HepG2 (cell line): ENCODE measurements around the gene SHANK3. TPM values are rescaled to one million over a fixed set of nuclear protein-coding genes. Genes with fewer than 3 reads are reported as not detected.

Experiments
- ATAC-seq: fragments of 200-7000 bp; cut with Tn5 transposase; 3 replicates; pipeline ENCODE4 v1.9.1; 2020; ENCODE audit warnings: mild to moderate bottlenecking, moderate library complexity
- BruUV-seq: library from RNA; stranded (reverse); fragments of 400-500 nt; replicated peaks from 2 replicates; lab custom pipeline; 2021; lab: Mats Ljungman, UMichigan
- CTCF ChIA-PET: fragments of 300-600 bp; formaldehyde crosslinking; extraction: SDS; loops from one replicate; lab custom pipeline; 2021; ENCODE audit warnings: low total read pairs, inconsistent platforms, low intra/inter-chr PET ratio; lab: Yijun Ruan, JAX
- POLR2A ChIA-PET: fragments of 350-600 bp; sonication (Branson Sonifier 250); formaldehyde crosslinking; loops from one replicate; lab custom pipeline; 2020; ENCODE audit warnings: antibody characterized with exemption, inconsistent platforms; lab: Yijun Ruan, JAX
- DNase-seq: peaks from one replicate; pipeline ENCODE4 v3.0.0-alpha.2; 2015; ENCODE audit warnings: low spot score
- FAIRE-seq: peaks from 3 replicates; lab custom pipeline; 2011; peaks lifted over from hg19 to GRCh38; lab: Jason Lieb, UNC
- H2AFZ ChIP-seq: one replicate; pipeline ENCODE4 v1.6.1; 2011; ENCODE audit warnings: low read length, inconsistent platforms
- H3K27ac ChIP-seq: fragments of 300-600 bp; 3 replicates; pipeline ENCODE4 v1.8.0; 2011; ENCODE audit warnings: mixed run types, mild to moderate bottlenecking, mixed read lengths, low read length, inconsistent platforms; ENCODE audit not compliant: insufficient read depth; ENCODE audit errors: extremely low read length
- H3K27me3 ChIP-seq, 2 experiments: fragments of 200-600 bp in 1 of 2; 2 replicates in 1 of 2; 3 replicates in 1 of 2; pipeline versions ENCODE4 v1.6.0 to v1.8.0; 2011; ENCODE audit warnings: low read length in 2 of 2, mild to moderate bottlenecking in 2 of 2, moderate library complexity in 2 of 2, inconsistent platforms in 1 of 2; ENCODE audit not compliant: insufficient read depth in 2 of 2, control insufficient read depth in 1 of 2
- H3K36me3 ChIP-seq, 2 experiments: fragments of 200-600 bp in 1 of 2; replicated peaks in 1 of 2; 2 replicates in 1 of 2; 3 replicates in 1 of 2; pipeline versions ENCODE4 v1.5.1 to v1.8.0; 2011; ENCODE audit warnings: low read length in 2 of 2, inconsistent platforms in 1 of 2; ENCODE audit not compliant: insufficient read depth in 2 of 2, control insufficient read depth in 1 of 2
- H3K4me1 ChIP-seq: 2 replicates; pipeline ENCODE4 v1.5.1; 2012; ENCODE audit warnings: low read length, inconsistent platforms; ENCODE audit not compliant: insufficient read depth
- H3K4me2 ChIP-seq: 2 replicates; pipeline ENCODE4 v1.6.0; 2011; ENCODE audit warnings: low read depth, low read length, inconsistent platforms
- H3K4me3 ChIP-seq, 3 experiments: fragments of 200-600 bp in 1 of 3; sonication (generic), shearing (Covaris generic) in 1 of 3; replicated peaks in 1 of 3; 2 replicates each; pipeline ENCODE4 v1.5.1; 2011 to 2016; ENCODE audit warnings: low read length in 3 of 3, inconsistent platforms in 2 of 3, low read depth in 2 of 3, mild to moderate bottlenecking in 2 of 3, control low read depth in 1 of 3, mixed read lengths in 1 of 3; ENCODE audit not compliant: insufficient read depth in 1 of 3
- H3K79me2 ChIP-seq: one replicate; pipeline ENCODE4 v1.6.1; 2011; ENCODE audit warnings: low read length, inconsistent platforms; ENCODE audit not compliant: insufficient read depth
- H3K9ac ChIP-seq: 2 replicates; pipeline ENCODE4 v1.6.0; 2011; ENCODE audit warnings: mild to moderate bottlenecking, low read depth, low read length, inconsistent platforms; ENCODE audit not compliant: insufficient read depth
- H3K9me3 ChIP-seq: 2 replicates; pipeline ENCODE4 v1.5.1; 2012; ENCODE audit warnings: mild to moderate bottlenecking, low read length
- H4K20me1 ChIP-seq: 2 replicates; pipeline ENCODE4 v1.6.0; 2011; ENCODE audit warnings: inconsistent platforms, mild to moderate bottlenecking, low read length, moderate library complexity; ENCODE audit not compliant: insufficient read depth
- KDM3A ChIP-seq: IDR thresholded peaks from 2 replicates; pipeline ENCODE4 v1.6.1; 2018; ENCODE audit warnings: low read depth, missing compliant biosample characterization
- SETDB1 ChIP-seq: sonication (generic); formaldehyde crosslinking; IDR thresholded peaks from 2 replicates; pipeline ENCODE4 v1.5.1; 2020; ENCODE audit warnings: missing genetic modification reagents, mild to moderate bottlenecking, borderline replicate concordance
- SNAI1 ChIP-seq: sonication (generic); formaldehyde crosslinking; IDR thresholded peaks from 2 replicates; pipeline ENCODE4 v1.5.0; 2020; ENCODE audit warnings: mild to moderate bottlenecking, missing genetic modification reagents, borderline replicate concordance
- ZIK1 ChIP-seq: sonication (generic); formaldehyde crosslinking; IDR thresholded peaks from 2 replicates; pipeline ENCODE4 v1.5.0; 2020; ENCODE audit warnings: mild to moderate bottlenecking, low read depth, missing genetic modification reagents, borderline replicate concordance
- ZNF136 ChIP-seq: sonication (generic); formaldehyde crosslinking; IDR thresholded peaks from 2 replicates; pipeline ENCODE4 v1.8.1; 2022; ENCODE audit warnings: low read depth, mild to moderate bottlenecking, moderate library complexity, missing genetic modification reagents
- WGBS: methylation state at CpG from one replicate; pipeline ENCODE4 v1.1.6; 2017; ENCODE audit warnings: low lambda C conversion rate; 5-methylcytosine and 5-hydroxymethylcytosine counted together
- in situ Hi-C: cut with HindIII; loops from 2 replicates; pipeline ENCODE4 v1.10.0; 2017; ENCODE audit warnings: low pct_unique_long_range_greater_than_20kb; ENCODE audit not compliant: extremely low pct_ligation_motif_present
- intact Hi-C: fragments of 100-400 bp; cut with micrococcal nuclease; formaldehyde crosslinking; loops from one replicate; pipeline ENCODE4 v1.10.0; 2022; ENCODE audit not compliant: unreplicated experiment
- polyA plus RNA-seq, 8 experiments: library from polyadenylated mRNA; depleted of rRNA in 3 of 8; stranded (reverse) in 7 of 8; unstranded in 1 of 8; fragments of >200 nt; fragmentation: Illumina TruSeq in 4 of 8; extraction: Trizol in 4 of 8; gene quantifications; 2 replicates each; pipeline versions ENCODE4 v1.2.1 to v1.2.3, GENCODE V29; 2011 to 2016; ENCODE audit warnings: low read depth in 4 of 8, missing spikeins in 1 of 8, mixed read lengths in 1 of 8; ENCODE audit not compliant: insufficient read depth in 1 of 8
- total RNA-seq, 5 experiments: library from RNA; depleted of rRNA; stranded (reverse); fragments of >200 nt; fragmentation: Illumina TruSeq; extraction: Trizol; gene quantifications; 2 replicates each; pipeline ENCODE4 v1.2.3, GENCODE V29; 2016; ENCODE audit warnings: low read depth in 1 of 5
- TF ChIP-seq, protein P1 (sequence below), 2 experiments: IDR thresholded peaks; 2 replicates each; pipeline ENCODE4 v1.6.1; 2011 to 2012; ENCODE audit warnings: low read length in 2 of 2, borderline replicate concordance in 1 of 2, low read depth in 1 of 2, mild to moderate bottlenecking in 1 of 2, moderate library complexity in 1 of 2
- TF ChIP-seq, protein P2 (sequence below): sonication (generic); formaldehyde crosslinking; IDR thresholded peaks from one replicate; pipeline ENCODE4 v1.5.1; 2020; ENCODE audit warnings: mild to moderate bottlenecking, missing genetic modification reagents; ENCODE audit errors: not compliant biosample characterization

Gene SHANK3
- total and polyA plus RNA-seq, 2 of the 13 experiments (the other 11 are each of a cell fraction or from before 2014, with no cell fraction given): 2.9 to 4.6 TPM

DNA sequence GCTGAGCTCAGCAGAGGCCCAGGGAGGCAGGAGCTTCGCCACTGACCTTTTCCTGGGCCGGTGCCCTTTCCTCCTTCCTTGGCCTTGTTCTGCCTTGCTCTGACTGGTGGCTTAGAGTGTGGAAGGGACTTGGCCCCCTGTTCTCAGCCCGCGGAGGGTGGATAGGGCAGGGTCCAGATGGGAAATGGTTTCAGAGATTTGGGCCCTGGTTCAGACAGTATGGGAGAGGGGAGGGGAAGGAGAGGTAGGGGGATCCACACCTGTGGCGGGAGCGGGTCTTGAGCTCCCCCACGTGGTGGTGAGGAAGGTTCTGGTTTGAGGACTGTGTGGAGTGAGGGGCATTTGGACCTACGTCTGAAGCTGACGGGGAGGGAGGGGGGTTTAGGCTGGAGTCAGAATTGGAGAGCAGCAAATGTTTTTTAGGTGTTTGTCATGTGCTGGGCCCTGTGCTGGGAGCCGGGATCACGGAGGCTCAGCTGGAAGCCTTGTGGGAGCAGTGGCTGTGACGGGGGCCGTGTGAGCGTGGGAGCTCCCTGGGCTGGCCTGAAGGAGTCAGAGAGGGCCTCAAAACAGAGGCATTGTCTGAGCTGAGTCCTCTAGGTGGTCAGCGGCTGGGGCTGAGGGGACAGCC is 27.2 kb downstream of the SHANK3 start (continued):
- TF ChIP-seq KDM3A (CRISPR knock-in tag): 0 out of 2 replicates have a peak, but pooled peaks have one; percentile 1

DNA sequence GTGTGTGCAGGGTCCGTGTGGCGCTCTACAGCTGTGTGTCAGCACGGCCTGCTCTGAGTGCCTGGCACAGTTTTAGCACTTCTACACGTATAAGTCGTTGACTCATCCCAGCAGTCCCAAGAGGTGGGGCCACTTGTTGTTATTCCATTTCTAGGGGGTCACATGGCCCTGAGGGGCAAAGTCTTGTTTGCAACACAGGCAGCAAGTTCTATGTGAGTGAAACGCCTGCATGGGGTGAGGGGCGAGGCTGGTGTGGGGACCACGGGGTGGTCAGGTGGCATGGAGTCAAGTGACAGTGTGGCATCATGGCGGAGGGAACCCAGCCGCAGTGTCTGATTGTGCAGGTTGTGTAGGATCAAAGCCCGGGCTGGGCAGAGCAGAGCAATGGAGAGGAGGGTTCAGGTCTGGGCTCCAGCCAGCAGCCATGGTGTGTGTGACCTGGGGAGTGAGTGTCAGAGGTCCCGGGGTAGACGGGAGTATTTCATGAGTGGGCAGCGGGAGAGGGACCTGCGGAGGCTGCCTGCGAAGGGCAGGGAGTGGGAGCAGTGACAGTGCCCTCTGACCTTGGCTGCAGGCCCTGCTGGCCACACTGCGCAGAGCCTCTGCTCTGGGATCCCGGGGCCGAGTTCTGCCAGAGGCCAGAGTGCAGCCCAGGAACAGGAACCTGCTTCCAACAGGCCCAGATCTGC is 27.9 kb downstream of the SHANK3 start:
- Histone ChIP-seq H3K4me3 (peak overlapping the region; percentile 36 to 89 (median 49)), H3K27me3 (no peaks in the 10 kb centered on the region), H3K9ac (peak overlapping the region; percentile 84), H3K4me1 (peaks cover 48% of the 10 kb centered on the region), H3K79me2 (peaks cover 39% of the 10 kb centered on the region), H3K27ac (peak overlapping the region; percentile 94), H3K9me3 (no peaks in the 10 kb centered on the region), H4K20me1 (no peaks in the 10 kb centered on the region), H2AFZ (no peak overlapping the region), H3K36me3 (peaks cover 11 to 29% of the 10 kb centered on the region in 2 experiments), H3K4me2 (peak overlapping the region; percentile 93)
- peak; percentile 84 for ATAC-seq
- WGBS: 9% methylated on average over 13 of the region's 19 CpGs
- ChIA-PET POLR2A (interaction anchor here (0.6 to 4.5 kb wide), 22 partner anchors 9 to 215 kb away, joined by 3 to 51 read pairs (median 6); partner anchors contain the start of genes ARSA, CHKB, LMF2 and NCAPH2), CTCF (interaction anchor here (0.9 to 1.5 kb wide), 3 partner anchors 73 to 124 kb away, joined by 4 to 7 read pairs (median 5); partner anchors contain the start of gene ARSA)
- peak; percentile 98 for DNase-seq
- in situ Hi-C loops (no loop called here), intact Hi-C loops (no loop called here)
- peak; percentile 97 for FAIRE-seq
- BruUV-seq: TSS peak; percentile 48
- TF ChIP-seq, protein P1, sequence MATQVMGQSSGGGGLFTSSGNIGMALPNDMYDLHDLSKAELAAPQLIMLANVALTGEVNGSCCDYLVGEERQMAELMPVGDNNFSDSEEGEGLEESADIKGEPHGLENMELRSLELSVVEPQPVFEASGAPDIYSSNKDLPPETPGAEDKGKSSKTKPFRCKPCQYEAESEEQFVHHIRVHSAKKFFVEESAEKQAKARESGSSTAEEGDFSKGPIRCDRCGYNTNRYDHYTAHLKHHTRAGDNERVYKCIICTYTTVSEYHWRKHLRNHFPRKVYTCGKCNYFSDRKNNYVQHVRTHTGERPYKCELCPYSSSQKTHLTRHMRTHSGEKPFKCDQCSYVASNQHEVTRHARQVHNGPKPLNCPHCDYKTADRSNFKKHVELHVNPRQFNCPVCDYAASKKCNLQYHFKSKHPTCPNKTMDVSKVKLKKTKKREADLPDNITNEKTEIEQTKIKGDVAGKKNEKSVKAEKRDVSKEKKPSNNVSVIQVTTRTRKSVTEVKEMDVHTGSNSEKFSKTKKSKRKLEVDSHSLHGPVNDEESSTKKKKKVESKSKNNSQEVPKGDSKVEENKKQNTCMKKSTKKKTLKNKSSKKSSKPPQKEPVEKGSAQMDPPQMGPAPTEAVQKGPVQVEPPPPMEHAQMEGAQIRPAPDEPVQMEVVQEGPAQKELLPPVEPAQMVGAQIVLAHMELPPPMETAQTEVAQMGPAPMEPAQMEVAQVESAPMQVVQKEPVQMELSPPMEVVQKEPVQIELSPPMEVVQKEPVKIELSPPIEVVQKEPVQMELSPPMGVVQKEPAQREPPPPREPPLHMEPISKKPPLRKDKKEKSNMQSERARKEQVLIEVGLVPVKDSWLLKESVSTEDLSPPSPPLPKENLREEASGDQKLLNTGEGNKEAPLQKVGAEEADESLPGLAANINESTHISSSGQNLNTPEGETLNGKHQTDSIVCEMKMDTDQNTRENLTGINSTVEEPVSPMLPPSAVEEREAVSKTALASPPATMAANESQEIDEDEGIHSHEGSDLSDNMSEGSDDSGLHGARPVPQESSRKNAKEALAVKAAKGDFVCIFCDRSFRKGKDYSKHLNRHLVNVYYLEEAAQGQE (IDR thresholded peaks at IDR 0.05; ENCODE audit: borderline replicate concordance in 1 of 2, low read depth in 1 of 2, low read length in 2 of 2): 0 out of 4 replicates have a peak, but pooled peaks of 1 of the 2 experiments have one; percentile 55
- TF ChIP-seq ZNF136 (CRISPR knock-in tag) (0 out of 2 replicates have a peak, but pooled peaks have one; percentile 53), SNAI1 (CRISPR knock-in tag) (peak; percentile 65; the same call in 1 of the 2 replicates), SETDB1 (no peak), ZIK1 (CRISPR knock-in tag) (no peak)
- TF ChIP-seq, protein P2, sequence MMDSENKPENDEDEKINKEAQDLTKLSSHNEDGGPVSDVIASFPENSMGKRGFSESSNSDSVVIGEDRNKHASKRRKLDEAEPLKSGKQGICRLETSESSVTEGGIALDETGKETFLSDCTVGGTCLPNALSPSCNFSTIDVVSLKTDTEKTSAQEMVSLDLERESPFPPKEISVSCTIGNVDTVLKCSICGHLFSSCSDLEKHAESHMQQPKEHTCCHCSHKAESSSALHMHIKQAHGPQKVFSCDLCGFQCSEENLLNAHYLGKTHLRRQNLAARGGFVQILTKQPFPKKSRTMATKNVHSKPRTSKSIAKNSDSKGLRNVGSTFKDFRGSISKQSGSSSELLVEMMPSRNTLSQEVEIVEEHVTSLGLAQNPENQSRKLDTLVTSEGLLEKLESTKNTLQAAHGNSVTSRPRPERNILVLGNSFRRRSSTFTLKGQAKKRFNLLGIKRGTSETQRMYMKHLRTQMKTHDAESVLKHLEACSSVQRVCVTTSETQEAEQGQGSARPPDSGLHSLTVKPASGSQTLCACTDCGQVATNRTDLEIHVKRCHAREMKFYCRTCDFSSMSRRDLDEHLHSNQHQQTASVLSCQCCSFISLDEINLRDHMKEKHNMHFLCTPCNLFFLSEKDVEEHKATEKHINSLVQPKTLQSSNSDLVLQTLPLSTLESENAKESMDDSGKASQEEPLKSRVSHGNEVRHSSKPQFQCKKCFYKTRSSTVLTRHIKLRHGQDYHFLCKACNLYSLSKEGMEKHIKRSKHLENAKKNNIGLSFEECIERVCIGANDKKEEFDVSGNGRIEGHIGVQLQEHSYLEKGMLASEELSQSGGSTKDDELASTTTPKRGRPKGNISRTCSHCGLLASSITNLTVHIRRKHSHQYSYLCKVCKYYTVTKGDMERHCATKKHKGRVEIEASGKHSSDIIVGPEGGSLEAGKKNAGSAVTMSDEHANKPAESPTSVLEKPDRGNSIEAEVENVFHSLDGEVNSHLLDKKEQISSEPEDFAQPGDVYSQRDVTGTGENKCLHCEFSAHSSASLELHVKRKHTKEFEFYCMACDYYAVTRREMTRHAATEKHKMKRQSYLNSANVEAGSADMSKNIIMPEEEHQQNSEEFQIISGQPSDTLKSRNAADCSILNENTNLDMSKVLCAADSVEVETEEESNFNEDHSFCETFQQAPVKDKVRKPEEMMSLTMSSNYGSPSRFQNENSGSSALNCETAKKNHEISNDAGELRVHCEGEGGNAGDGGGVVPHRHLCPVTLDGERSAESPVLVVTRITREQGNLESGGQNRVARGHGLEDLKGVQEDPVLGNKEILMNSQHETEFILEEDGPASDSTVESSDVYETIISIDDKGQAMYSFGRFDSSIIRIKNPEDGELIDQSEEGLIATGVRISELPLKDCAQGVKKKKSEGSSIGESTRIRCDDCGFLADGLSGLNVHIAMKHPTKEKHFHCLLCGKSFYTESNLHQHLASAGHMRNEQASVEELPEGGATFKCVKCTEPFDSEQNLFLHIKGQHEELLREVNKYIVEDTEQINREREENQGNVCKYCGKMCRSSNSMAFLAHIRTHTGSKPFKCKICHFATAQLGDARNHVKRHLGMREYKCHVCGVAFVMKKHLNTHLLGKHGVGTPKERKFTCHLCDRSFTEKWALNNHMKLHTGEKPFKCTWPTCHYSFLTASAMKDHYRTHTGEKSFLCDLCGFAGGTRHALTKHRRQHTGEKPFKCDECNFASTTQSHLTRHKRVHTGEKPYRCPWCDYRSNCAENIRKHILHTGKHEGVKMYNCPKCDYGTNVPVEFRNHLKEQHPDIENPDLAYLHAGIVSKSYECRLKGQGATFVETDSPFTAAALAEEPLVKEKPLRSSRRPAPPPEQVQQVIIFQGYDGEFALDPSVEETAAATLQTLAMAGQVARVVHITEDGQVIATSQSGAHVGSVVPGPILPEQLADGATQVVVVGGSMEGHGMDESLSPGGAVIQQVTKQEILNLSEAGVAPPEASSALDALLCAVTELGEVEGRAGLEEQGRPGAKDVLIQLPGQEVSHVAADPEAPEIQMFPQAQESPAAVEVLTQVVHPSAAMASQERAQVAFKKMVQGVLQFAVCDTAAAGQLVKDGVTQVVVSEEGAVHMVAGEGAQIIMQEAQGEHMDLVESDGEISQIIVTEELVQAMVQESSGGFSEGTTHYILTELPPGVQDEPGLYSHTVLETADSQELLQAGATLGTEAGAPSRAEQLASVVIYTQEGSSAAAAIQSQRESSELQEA (CRISPR knock-in tag): peak; percentile 58
